HG03045 (cell line): ENCODE results near the gene METTL6.
"Not testable (repeated sequence)": the region's sequence is repeated elsewhere in the genome, so short reads cannot be mapped to it uniquely, and the experiment has no call there.

Experiments
- ATAC-seq: cut with Tn5 transposase; IDR thresholded peaks from one replicate; pipeline ENCODE4 v1.9.1; 2021; ENCODE audit warnings: mild to moderate bottlenecking, moderate library complexity; ENCODE audit not compliant: unreplicated experiment

Gene METTL6

GRCh38 chr3:15451216-15452113 is 24.1 kb upstream of the METTL6 start:
- ATAC-seq: no peak

GRCh38 chr3:15450438-15451215 is 23.3 kb upstream of the METTL6 start:
- ATAC-seq: no peak

GRCh38 chr3:15449489-15450224 is 22.3 kb upstream of the METTL6 start:
- no peak for ATAC-seq

- no peak for ATAC-seq
These were observed 16.6 kb upstream of the METTL6 start for GRCh38 chr3:15443826-15444524.

- ATAC-seq: no peak
These were observed 13.5 kb upstream of the METTL6 start for GRCh38 chr3:15440891-15441290.

- no peak for ATAC-seq
These were observed 12.1 kb upstream of the METTL6 start for GRCh38 chr3:15439476-15439875.

GRCh38 chr3:15438983-15439382 is 11.6 kb upstream of the METTL6 start:
- no peak for ATAC-seq

GRCh38 chr3:15436246-15436645 is 8.9 kb upstream of the METTL6 start:
- ATAC-seq: no peak

GRCh38 chr3:15434756-15435155 is 7.4 kb upstream of the METTL6 start:
- ATAC-seq: no peak

- ATAC-seq: no peak
These were observed 6.2 kb upstream of the METTL6 start for GRCh38 chr3:15433531-15433930.

- no peak for ATAC-seq
These were observed 4.0 kb upstream of the METTL6 start for GRCh38 chr3:15431256-15431837.

GRCh38 chr3:15430624-15431023 is 3.3 kb upstream of the METTL6 start:
- no peak for ATAC-seq

- ATAC-seq: no peak
These were observed 1.7 kb upstream of the METTL6 start for GRCh38 chr3:15429080-15429479.

- no peak for ATAC-seq
These were observed 1.2 kb upstream of the METTL6 start for GRCh38 chr3:15428539-15428938.

GRCh38 chr3:15427981-15428380 is 637 bp upstream of the METTL6 start:
- no peak for ATAC-seq

GRCh38 chr3:15426579-15427118 is 695 bp downstream of the METTL6 start:
- no peak for ATAC-seq

GRCh38 chr3:15420871-15421270 is 6.5 kb downstream of the METTL6 start:
- ATAC-seq: no peak

- ATAC-seq: not testable (repeated sequence)
These were observed 16.4 kb downstream of the METTL6 start for GRCh38 chr3:15410966-15411365.

- no peak for ATAC-seq
These were observed 17.6 kb downstream of the METTL6 start for GRCh38 chr3:15409774-15410173.

GRCh38 chr3:15409239-15409638 is 18.1 kb downstream of the METTL6 start:
- no peak for ATAC-seq
